Liver (tissue), 3 donors: ENCODE results near the gene PMM1.

ENCODE experiments used
- CTCF ChIP-seq: fragments of 150-350 bp; IDR thresholded peaks from 2 replicates; pipeline ENCODE4 v1.5.1; 2017; ENCODE audit warnings: improper control_type of control experiment, low read depth, low read length; ENCODE audit not compliant: missing input control
- GABPA ChIP-seq, 2 donors: IDR thresholded peaks in 1 of 2; conservative IDR thresholded peaks in 1 of 2; 2 replicates each; pipeline ENCODE4 v1.6.1; 2016; ENCODE audit warnings: antibody characterized with exemption in 2 of 2, mild to moderate bottlenecking in 1 of 2, moderate library complexity in 1 of 2
- MAX ChIP-seq: IDR thresholded peaks from 2 replicates; pipeline ENCODE4 v1.6.1; 2016; ENCODE audit warnings: antibody characterized with exemption
- RAD21 ChIP-seq, 2 donors: IDR thresholded peaks; 2 replicates each; pipeline ENCODE4 v1.6.1; 2016; ENCODE audit warnings: antibody characterized with exemption in 2 of 2, mild to moderate bottlenecking in 2 of 2
- RXRA ChIP-seq, 2 donors: IDR thresholded peaks; 2 replicates each; pipeline ENCODE4 v1.6.1; 2017 to 2018; ENCODE audit warnings: antibody characterized with exemption in 2 of 2, mild to moderate bottlenecking in 1 of 2
- SP1 ChIP-seq: IDR thresholded peaks from 2 replicates; pipeline ENCODE4 v1.6.1; 2018; ENCODE audit warnings: antibody characterized with exemption, mild to moderate bottlenecking
- TAF1 ChIP-seq: conservative IDR thresholded peaks from 2 replicates; pipeline ENCODE4 v1.6.1; 2016; ENCODE audit warnings: antibody characterized with exemption, mild to moderate bottlenecking
- donor health status: healthy.
- donor health status: healthy.

GRCh38 chr22:41541484-41541883 is 48.2 kb downstream of the PMM1 start:
- TF ChIP-seq MAX (no peak), CTCF (no peak), SP1 (no peak), RAD21 (IDR thresholded peaks at IDR 0.05) (no peak), RXRA (IDR thresholded peaks at IDR 0.05) (no peak), TAF1 (no peak), GABPA (IDR thresholded peaks at IDR 0.05 in 1 of 2, conservative IDR thresholded peaks at IDR 0.05 in 1 of 2) (no peak)
